HCT116 (cell line): Measurements from ENCODE around the gene DNAJB7. TPM values are rescaled to one million over a fixed set of nuclear protein-coding genes. Genes with fewer than 3 reads are reported as not detected.

Experiments
- ATAC-seq: fragments of 200-7000 bp; cut with Tn5 transposase; 2 replicates; pipeline ENCODE4 v1.9.1; 2020; ENCODE audit warnings: mild to moderate bottlenecking, moderate library complexity
- BruUV-seq: library from RNA; stranded (reverse); fragments of 400-500 nt; replicated peaks from 2 replicates; lab custom pipeline; 2021; lab: Mats Ljungman, UMichigan
- CTCF ChIA-PET: fragments of 300-600 bp; sonication (Branson Sonifier 250); formaldehyde crosslinking; loops from one replicate; lab custom pipeline; 2021; ENCODE audit warnings: antibody characterized with exemption; lab: Charles Lee
- POLR2A ChIA-PET: fragments of 300-600, 350-600 bp; sonication (Branson Sonifier 250); formaldehyde crosslinking; loops from one replicate; lab custom pipeline; 2021; ENCODE audit warnings: antibody characterized with exemption; lab: Charles Lee
- RAD21 ChIA-PET, 2 experiments: fragments of 300-600 bp; sonication (Branson Sonifier 250); formaldehyde crosslinking; loops; one replicate each; lab custom pipeline; 2023; ENCODE audit warnings: low total read pairs in 2 of 2; ENCODE audit not compliant: uncharacterized antibody in 2 of 2, unreplicated experiment in 2 of 2, low non-redundant PET in 1 of 2; lab: Charles Lee
- DNase-seq: peaks from one replicate; pipeline ENCODE4 v3.0.0-alpha.2; 2010; ENCODE audit warnings: low read depth, low spot score
- H2AFZ ChIP-seq: fragments of 200-600 bp; shearing (Covaris generic), sonication (generic); 2 replicates; pipeline ENCODE4 v1.6.1; 2017; ENCODE audit warnings: low read depth, mixed run types, mixed read lengths, antibody characterized with exemption, low read length; ENCODE audit not compliant: poor library complexity, severe bottlenecking
- H3K27ac ChIP-seq: 2 replicates; pipeline ENCODE4 v1.5.1; 2012; ENCODE audit warnings: low read depth, low read length
- H3K27me3 ChIP-seq: fragments of 200-600 bp; sonication (generic); 2 replicates; pipeline ENCODE4 v1.6.1; 2016; ENCODE audit warnings: mixed run types, low read length, mixed read lengths; ENCODE audit not compliant: insufficient read depth
- H3K36me3 ChIP-seq, 2 experiments: fragments of 200-500 bp in 1 of 2; fragments of 200-600 bp in 1 of 2; sonication (Bioruptor generic) in 1 of 2; sonication (generic) in 1 of 2; 2 replicates each; pipeline versions ENCODE4 v1.5.1 to v1.6.1; 2014 to 2016; ENCODE audit warnings: low read length in 2 of 2, inconsistent platforms in 1 of 2, mixed read lengths in 1 of 2, mixed run types in 1 of 2; ENCODE audit not compliant: insufficient read depth in 2 of 2, control insufficient read depth in 1 of 2
- H3K4me1 ChIP-seq, 2 experiments: fragments of 200-600 bp in 1 of 2; sonication (generic) in 1 of 2; 2 replicates each; pipeline versions ENCODE4 v1.5.1 to v1.6.1; 2012 to 2017; ENCODE audit warnings: low read length in 2 of 2, inconsistent platforms in 1 of 2, mild to moderate bottlenecking in 1 of 2, mixed read lengths in 1 of 2, mixed run types in 1 of 2, moderate library complexity in 1 of 2; ENCODE audit not compliant: insufficient read depth in 2 of 2, control insufficient read depth in 1 of 2
- H3K4me2 ChIP-seq: fragments of 200-600 bp; sonication (generic); 2 replicates; pipeline ENCODE4 v1.6.1; 2017; ENCODE audit warnings: mixed run types, low read length, mixed read lengths
- H3K4me3 ChIP-seq, 2 experiments: fragments of 200-600 bp in 1 of 2; sonication (generic) in 1 of 2; replicated peaks in 1 of 2; 2 replicates each; pipeline ENCODE4 v1.5.1; 2011 to 2016; ENCODE audit warnings: low read length in 2 of 2, control low read depth in 1 of 2, low read depth in 1 of 2, mild to moderate bottlenecking in 1 of 2, mixed read lengths in 1 of 2, mixed run types in 1 of 2
- H3K79me2 ChIP-seq: fragments of 200-600 bp; sonication (generic); 2 replicates; pipeline ENCODE4 v1.6.1; 2017; ENCODE audit warnings: mild to moderate bottlenecking, mixed run types, low read length, moderate library complexity, mixed read lengths; ENCODE audit not compliant: insufficient read depth
- H3K9ac ChIP-seq: fragments of 200-600 bp; sonication (generic); 2 replicates; pipeline ENCODE4 v1.6.1; 2016; ENCODE audit warnings: low read length, mixed read lengths
- H3K9me2 ChIP-seq: fragments of 200-600 bp; sonication (generic), shearing (Covaris generic); 2 replicates; pipeline ENCODE4 v1.6.1; 2017; ENCODE audit warnings: mixed run types, mild to moderate bottlenecking, moderate library complexity; ENCODE audit not compliant: insufficient read depth
- H3K9me3 ChIP-seq, 2 experiments: fragments of 200-500 bp in 1 of 2; fragments of 200-600 bp in 1 of 2; sonication (Bioruptor generic) in 1 of 2; sonication (generic) in 1 of 2; 2 replicates each; pipeline ENCODE4 v1.6.1; 2014 to 2017; ENCODE audit warnings: low read length in 2 of 2, mixed read lengths in 2 of 2, inconsistent platforms in 1 of 2, low read depth in 1 of 2, mild to moderate bottlenecking in 1 of 2, mixed run types in 1 of 2, moderate library complexity in 1 of 2; ENCODE audit not compliant: control insufficient read depth in 1 of 2, insufficient read depth in 1 of 2
- H4K20me1 ChIP-seq: fragments of 200-600 bp; sonication (generic), shearing (Covaris generic); 2 replicates; pipeline ENCODE4 v1.6.1; 2017; ENCODE audit warnings: mixed run types, mild to moderate bottlenecking, moderate library complexity; ENCODE audit not compliant: insufficient read depth
- CEBPB ChIP-seq: IDR thresholded peaks from 2 replicates; pipeline ENCODE4 v1.6.1; 2012; ENCODE audit warnings: low read depth
- EGR1 ChIP-seq: IDR thresholded peaks from 2 replicates; pipeline ENCODE4 v1.6.1; 2012; ENCODE audit warnings: low read depth
- EZH2phosphoT487 ChIP-seq: fragments of 200-600 bp; IDR thresholded peaks from 2 replicates; pipeline ENCODE4 v1.6.1; 2018; ENCODE audit warnings: antibody characterized with exemption, borderline replicate concordance
- FOSL1 ChIP-seq: IDR thresholded peaks from 2 replicates; pipeline ENCODE4 v1.6.1; 2012; ENCODE audit warnings: low read depth
- POLR2A ChIP-seq: IDR thresholded peaks from 2 replicates; pipeline ENCODE4 v1.7.0; 2011; ENCODE audit warnings: borderline replicate concordance; ENCODE audit not compliant: insufficient read depth, insufficient read length; ENCODE audit errors: extremely low read depth
- POLR2AphosphoS5 ChIP-seq: IDR thresholded peaks from 2 replicates; pipeline ENCODE4 v1.6.1; 2011; ENCODE audit warnings: mild to moderate bottlenecking, low read depth, low read length, moderate library complexity
- RAD21 ChIP-seq: IDR thresholded peaks from 2 replicates; pipeline ENCODE4 v1.6.1; 2012; ENCODE audit warnings: low read depth, mild to moderate bottlenecking
- SIN3A ChIP-seq: IDR thresholded peaks from 2 replicates; pipeline ENCODE4 v1.6.1; 2012; ENCODE audit warnings: low read depth
- SP1 ChIP-seq: IDR thresholded peaks from 2 replicates; pipeline ENCODE4 v1.6.1; 2012; ENCODE audit warnings: low read depth
- SRF ChIP-seq: IDR thresholded peaks from 2 replicates; pipeline ENCODE4 v1.6.1; 2012; ENCODE audit warnings: low read depth
- YY1 ChIP-seq: IDR thresholded peaks from 2 replicates; pipeline ENCODE4 v1.6.1; 2011; ENCODE audit warnings: low read length, low read depth, moderate library complexity, mild to moderate bottlenecking; ENCODE audit not compliant: insufficient replicate concordance; ENCODE audit errors: extremely low read depth
- ZFX ChIP-seq: fragments of 450-650 bp; IDR thresholded peaks from 2 replicates; pipeline ENCODE4 v1.6.1; 2017
- intact Hi-C: fragments of 100-400 bp; cut with micrococcal nuclease; formaldehyde crosslinking; loops from 2 replicates; pipeline ENCODE4 v1.10.0; 2022
- total RNA-seq: library from RNA; stranded (reverse); gene quantifications from one replicate; pipeline ENCODE4 v1.2.1, GENCODE V29; 2021; ENCODE audit not compliant: unreplicated experiment
- TF ChIP-seq, protein P1 (sequence below): IDR thresholded peaks from 2 replicates; pipeline ENCODE4 v1.6.1; 2012
- TF ChIP-seq, protein P2 (sequence below), 3 experiments: fragments of 200-600 bp in 1 of 3; sonication (generic) in 1 of 3; IDR thresholded peaks in 2 of 3; conservative IDR thresholded peaks in 1 of 3; 2 replicates each; pipeline ENCODE4 v1.5.1; 2012 to 2017; ENCODE audit warnings: low read depth in 2 of 3, low read length in 2 of 3, antibody characterized with exemption in 1 of 3, borderline replicate concordance in 1 of 3, control low read depth in 1 of 3, mild to moderate bottlenecking in 1 of 3, mixed read lengths in 1 of 3, mixed run types in 1 of 3, moderate library complexity in 1 of 3; ENCODE audit not compliant: insufficient read depth in 1 of 3
- TF ChIP-seq, protein P3 (sequence below): IDR thresholded peaks from 2 replicates; pipeline ENCODE4 v1.6.1; 2012

DNAJB7 gene
- total RNA-seq, 1 experiment from 2014 or later = not detected

DNA sequence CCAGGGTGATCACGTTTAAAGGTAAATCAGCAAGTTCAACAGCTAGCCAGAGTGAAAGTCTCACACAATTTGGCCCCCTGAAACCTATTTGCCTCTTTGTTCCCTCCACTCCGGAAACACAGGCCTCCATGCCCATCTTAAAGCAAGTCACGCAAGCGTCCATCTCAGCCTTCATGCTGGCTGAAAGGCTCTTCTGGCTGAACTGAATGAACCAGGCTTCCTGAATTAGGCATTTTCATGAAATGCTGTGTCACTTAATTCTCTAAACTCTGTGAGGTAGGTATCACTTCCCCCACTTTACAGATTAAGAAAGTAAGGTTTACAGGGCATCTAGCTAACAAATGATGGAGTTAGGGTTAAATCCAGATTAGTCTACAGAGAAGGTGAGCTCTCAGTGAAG, 44.2 kb downstream of the DNAJB7 start:
- Histone ChIP-seq H3K27me3 (no peaks in the 10 kb centered on the region), H3K9me2 (no peaks in the 10 kb centered on the region), H3K4me1 (peaks cover 8 to 25% of the 10 kb centered on the region in 2 experiments; a peak in 3 of 4 replicates), H3K9me3 (no peaks in the 10 kb centered on the region), H3K4me2 (peak overlapping the region; percentile 92), H4K20me1 (no peaks in the 10 kb centered on the region), H3K9ac (peak overlapping the region; percentile 89), H3K36me3 (no peaks in the 10 kb centered on the region), H3K79me2 (peaks cover 54% of the 10 kb centered on the region), H2AFZ (no peak overlapping the region), H3K27ac (no peak overlapping the region), H3K4me3 (peak overlapping the region; percentile 87 to 92)
- ChIA-PET POLR2A (no interaction called here), CTCF (no interaction called here), RAD21 (no interaction called here)
- ATAC-seq (no peak), DNase-seq (no peak)
- intact Hi-C loops = no loop called here
- no TSS peak for BruUV-seq
- no peak for TF ChIP-seq SP1
- no peak for TF ChIP-seq FOSL1
- TF ChIP-seq YY1 = no peak
- TF ChIP-seq, protein P1, sequence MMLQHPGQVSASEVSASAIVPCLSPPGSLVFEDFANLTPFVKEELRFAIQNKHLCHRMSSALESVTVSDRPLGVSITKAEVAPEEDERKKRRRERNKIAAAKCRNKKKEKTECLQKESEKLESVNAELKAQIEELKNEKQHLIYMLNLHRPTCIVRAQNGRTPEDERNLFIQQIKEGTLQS = no peak
- TF ChIP-seq SRF = no peak
- no peak for TF ChIP-seq POLR2A
- TF ChIP-seq EZH2phosphoT487 = no peak
- no peak for TF ChIP-seq EGR1
- TF ChIP-seq RAD21 = no peak
- TF ChIP-seq CEBPB = no peak
- TF ChIP-seq SIN3A = no peak
- TF ChIP-seq, protein P2, sequence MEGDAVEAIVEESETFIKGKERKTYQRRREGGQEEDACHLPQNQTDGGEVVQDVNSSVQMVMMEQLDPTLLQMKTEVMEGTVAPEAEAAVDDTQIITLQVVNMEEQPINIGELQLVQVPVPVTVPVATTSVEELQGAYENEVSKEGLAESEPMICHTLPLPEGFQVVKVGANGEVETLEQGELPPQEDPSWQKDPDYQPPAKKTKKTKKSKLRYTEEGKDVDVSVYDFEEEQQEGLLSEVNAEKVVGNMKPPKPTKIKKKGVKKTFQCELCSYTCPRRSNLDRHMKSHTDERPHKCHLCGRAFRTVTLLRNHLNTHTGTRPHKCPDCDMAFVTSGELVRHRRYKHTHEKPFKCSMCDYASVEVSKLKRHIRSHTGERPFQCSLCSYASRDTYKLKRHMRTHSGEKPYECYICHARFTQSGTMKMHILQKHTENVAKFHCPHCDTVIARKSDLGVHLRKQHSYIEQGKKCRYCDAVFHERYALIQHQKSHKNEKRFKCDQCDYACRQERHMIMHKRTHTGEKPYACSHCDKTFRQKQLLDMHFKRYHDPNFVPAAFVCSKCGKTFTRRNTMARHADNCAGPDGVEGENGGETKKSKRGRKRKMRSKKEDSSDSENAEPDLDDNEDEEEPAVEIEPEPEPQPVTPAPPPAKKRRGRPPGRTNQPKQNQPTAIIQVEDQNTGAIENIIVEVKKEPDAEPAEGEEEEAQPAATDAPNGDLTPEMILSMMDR (IDR thresholded peaks at IDR 0.05 in 2 of 3, conservative IDR thresholded peaks at IDR 0.05 in 1 of 3; ENCODE audit: borderline replicate concordance in 1 of 3, insufficient read depth in 1 of 3, low read depth in 2 of 3, low read length in 2 of 3) = no peak
- TF ChIP-seq ZFX = no peak
- TF ChIP-seq, protein P3, sequence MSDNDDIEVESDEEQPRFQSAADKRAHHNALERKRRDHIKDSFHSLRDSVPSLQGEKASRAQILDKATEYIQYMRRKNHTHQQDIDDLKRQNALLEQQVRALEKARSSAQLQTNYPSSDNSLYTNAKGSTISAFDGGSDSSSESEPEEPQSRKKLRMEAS = no peak
- no peak for TF ChIP-seq POLR2AphosphoS5
